ENCODE data around the gene MRPL48.
"Not testable (repeated sequence)": the region's sequence is repeated elsewhere in the genome, so short reads cannot be mapped to it uniquely, and the experiment has no call there.

Gene MRPL48
- total RNA-seq, result 11.1 to 14.3 (median 13.1) reads per million in 3 donors

DNA sequence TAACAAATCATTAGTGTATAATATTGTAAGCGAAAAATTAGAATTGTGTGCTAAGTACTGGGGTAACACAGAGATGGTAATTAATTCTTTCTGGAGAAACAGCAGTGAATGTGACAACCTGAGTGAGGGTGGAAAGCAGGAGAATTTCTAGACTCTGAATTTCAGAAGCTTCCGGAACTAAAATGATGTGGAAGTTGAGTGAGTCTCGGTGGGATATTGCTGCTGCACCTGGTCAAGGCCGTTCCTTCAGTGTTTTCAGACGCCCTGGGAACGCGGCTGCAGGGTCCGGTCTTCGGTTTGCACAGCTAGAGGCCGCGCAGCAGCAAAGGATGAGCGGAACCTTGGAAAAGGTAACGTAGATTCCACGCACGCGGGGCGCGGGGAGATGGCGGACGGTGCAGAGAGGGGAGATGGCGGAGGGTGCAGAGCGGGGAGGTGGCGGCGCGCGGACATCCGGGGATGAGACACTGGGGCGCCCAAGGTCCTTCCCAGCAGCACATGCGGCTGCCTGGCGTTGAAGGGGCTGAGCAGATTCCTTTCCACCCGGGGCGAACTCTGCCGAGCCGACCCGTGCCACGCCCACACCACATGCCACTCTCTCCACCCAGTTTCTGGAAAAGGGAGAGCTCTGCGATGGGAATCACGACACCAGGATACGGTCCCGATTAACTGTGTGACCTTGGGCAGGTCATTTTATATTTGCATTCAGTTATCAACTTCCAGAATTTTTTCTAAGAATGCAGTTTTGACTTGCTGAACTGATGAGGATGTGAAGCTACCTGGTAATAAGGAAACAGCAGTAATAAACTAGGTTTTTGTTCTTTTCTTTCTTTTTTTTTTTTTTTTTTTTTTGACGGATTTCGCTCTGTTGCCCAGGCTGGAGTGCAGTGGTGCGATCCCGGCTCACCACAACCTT lies at the start of gene MRPL48:
MRPL48 (plus strand) TSS at position 232 of the 916 bp plus-strand sequence; CDS start at position 330, 98 bp downstream.
- no peaks in the 10 kb centered on the region for H3K27me3 ChIP-seq (replicated peaks; ENCODE audit: control insufficient read depth, insufficient read depth, low read length, poor library complexity, severe bottlenecking)
- H3K4me3 ChIP-seq (ENCODE audit: insufficient read depth, low read depth, low read length, poor library complexity, severe bottlenecking), result peak within 1 kb of the TSS; percentile 100
- peak within 1 kb of the TSS; percentile 86 for H3K27ac ChIP-seq (ENCODE audit: insufficient read depth, low read length, poor library complexity, severe bottlenecking)
- no peaks in the 10 kb centered on the region for H3K9me3 ChIP-seq (ENCODE audit: control insufficient read depth, low read length)
- DNase-seq, result peak; percentile 67 to 76 (median 73)
- peaks cover 7% of the 10 kb centered on the region for H3K4me1 ChIP-seq (ENCODE audit: control insufficient read depth, insufficient read depth, low read length, poor library complexity, severe bottlenecking)
- no peaks in the 10 kb centered on the region for H3K36me3 ChIP-seq (ENCODE audit: control insufficient read depth, insufficient read depth, low read length)

DNA sequence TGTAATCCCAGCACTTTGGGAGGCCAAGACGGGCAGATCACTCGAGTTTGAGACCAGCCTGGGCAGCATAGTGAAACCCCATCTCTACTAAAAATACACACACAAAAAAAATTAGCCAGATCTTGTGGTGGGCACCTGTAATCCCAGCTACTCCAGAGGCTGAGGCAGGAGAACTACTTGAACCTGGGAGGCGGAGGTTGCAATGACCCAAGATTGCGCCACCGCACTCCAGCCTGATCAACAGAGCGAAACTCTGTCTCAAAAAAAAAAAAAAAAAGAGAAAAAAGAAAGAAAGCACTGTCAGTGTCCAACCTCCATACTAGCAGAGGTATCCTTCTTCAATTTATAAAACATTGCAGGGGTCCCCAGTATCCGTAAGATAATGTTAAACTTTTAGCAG lies 44.6 kb upstream of the MRPL48 start:
- Histone ChIP-seq H3K4me3 (ENCODE audit: insufficient read depth, low read depth, low read length, poor library complexity, severe bottlenecking) (no peak overlapping the region), H3K36me3 (ENCODE audit: control insufficient read depth, insufficient read depth, low read length) (no peaks in the 10 kb centered on the region), H3K27me3 (replicated peaks; ENCODE audit: control insufficient read depth, insufficient read depth, low read length, poor library complexity, severe bottlenecking) (no peaks in the 10 kb centered on the region), H3K9me3 (ENCODE audit: control insufficient read depth, low read length) (no peaks in the 10 kb centered on the region), H3K27ac (ENCODE audit: insufficient read depth, low read length, poor library complexity, severe bottlenecking) (no peak overlapping the region), H3K4me1 (ENCODE audit: control insufficient read depth, insufficient read depth, low read length, poor library complexity, severe bottlenecking) (no peaks in the 10 kb centered on the region)
- no peak for DNase-seq

DNA sequence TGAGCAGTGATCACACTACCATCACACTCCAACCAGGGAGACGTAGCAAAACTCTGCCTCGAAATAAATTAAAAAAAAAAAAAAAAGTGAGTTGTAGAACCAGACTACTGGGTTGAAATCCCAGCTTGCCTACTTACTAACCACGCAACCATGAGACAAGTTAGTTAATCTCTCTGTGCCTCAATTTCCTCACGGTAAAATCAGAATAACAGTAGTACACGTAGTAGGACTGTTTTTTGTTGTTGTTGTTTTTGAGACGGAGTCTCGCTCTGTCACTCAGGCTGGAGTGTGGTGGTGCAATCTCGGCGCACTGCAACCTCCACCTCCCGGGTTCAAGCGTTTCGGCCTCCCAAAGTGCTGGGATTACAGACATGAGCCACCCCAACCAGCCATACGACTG lies 41.0 kb upstream of the MRPL48 start:
- no peak overlapping the region for H3K27ac ChIP-seq (ENCODE audit: insufficient read depth, low read length, poor library complexity, severe bottlenecking)
- no peak for DNase-seq
- H3K9me3 ChIP-seq (ENCODE audit: control insufficient read depth, low read length), result no peaks in the 10 kb centered on the region
- H3K4me1 ChIP-seq (ENCODE audit: control insufficient read depth, insufficient read depth, low read length, poor library complexity, severe bottlenecking), result peaks cover under 1% of the 10 kb centered on the region
- no peaks in the 10 kb centered on the region for H3K27me3 ChIP-seq (replicated peaks; ENCODE audit: control insufficient read depth, insufficient read depth, low read length, poor library complexity, severe bottlenecking)
- H3K36me3 ChIP-seq (ENCODE audit: control insufficient read depth, insufficient read depth, low read length), result no peaks in the 10 kb centered on the region
- no peak overlapping the region for H3K4me3 ChIP-seq (ENCODE audit: insufficient read depth, low read depth, low read length, poor library complexity, severe bottlenecking)

GRCh38 chr11:73747762-73748161 lies 39.9 kb upstream of the MRPL48 start:
- Histone ChIP-seq H3K27ac (ENCODE audit: insufficient read depth, low read length, poor library complexity, severe bottlenecking) (no peak overlapping the region), H3K4me1 (ENCODE audit: control insufficient read depth, insufficient read depth, low read length, poor library complexity, severe bottlenecking) (peaks cover 9% of the 10 kb centered on the region), H3K4me3 (ENCODE audit: insufficient read depth, low read depth, low read length, poor library complexity, severe bottlenecking) (no peak overlapping the region), H3K27me3 (replicated peaks; ENCODE audit: control insufficient read depth, insufficient read depth, low read length, poor library complexity, severe bottlenecking) (no peaks in the 10 kb centered on the region), H3K9me3 (ENCODE audit: control insufficient read depth, low read length) (no peaks in the 10 kb centered on the region), H3K36me3 (ENCODE audit: control insufficient read depth, insufficient read depth, low read length) (no peaks in the 10 kb centered on the region)
- DNase-seq, result no peak

DNA sequence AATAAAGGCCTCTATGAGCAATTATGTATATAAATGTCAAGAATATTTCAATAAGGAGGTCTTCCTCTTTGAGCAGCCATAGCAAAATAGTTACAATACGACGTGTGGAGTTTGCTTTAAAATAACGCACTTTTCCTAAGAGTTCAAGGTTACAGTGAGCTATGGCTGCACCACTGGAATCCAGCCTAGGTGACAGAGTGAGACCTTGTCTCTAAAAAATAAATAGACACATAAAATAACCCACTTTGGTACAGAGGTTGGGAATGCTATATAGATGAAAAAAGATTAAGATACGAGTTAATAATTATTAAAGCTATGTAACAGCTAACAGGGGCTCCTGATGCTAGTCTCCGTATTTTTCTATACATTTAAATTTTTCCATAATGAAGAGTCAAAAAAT lies 39.4 kb upstream of the MRPL48 start:
- no peak overlapping the region for H3K27ac ChIP-seq (ENCODE audit: insufficient read depth, low read length, poor library complexity, severe bottlenecking)
- no peak for DNase-seq
- no peak overlapping the region for H3K4me3 ChIP-seq (ENCODE audit: insufficient read depth, low read depth, low read length, poor library complexity, severe bottlenecking)
- H3K27me3 ChIP-seq (replicated peaks; ENCODE audit: control insufficient read depth, insufficient read depth, low read length, poor library complexity, severe bottlenecking), result no peaks in the 10 kb centered on the region
- no peaks in the 10 kb centered on the region for H3K9me3 ChIP-seq (ENCODE audit: control insufficient read depth, low read length)
- H3K36me3 ChIP-seq (ENCODE audit: control insufficient read depth, insufficient read depth, low read length), result no peaks in the 10 kb centered on the region
- H3K4me1 ChIP-seq (ENCODE audit: control insufficient read depth, insufficient read depth, low read length, poor library complexity, severe bottlenecking), result peaks cover 9% of the 10 kb centered on the region

GRCh38 chr11:73749118-73749517 lies 38.6 kb upstream of the MRPL48 start:
- Histone ChIP-seq H3K36me3 (ENCODE audit: control insufficient read depth, insufficient read depth, low read length) (no peaks in the 10 kb centered on the region), H3K4me3 (ENCODE audit: insufficient read depth, low read depth, low read length, poor library complexity, severe bottlenecking) (no peak overlapping the region), H3K27me3 (replicated peaks; ENCODE audit: control insufficient read depth, insufficient read depth, low read length, poor library complexity, severe bottlenecking) (no peaks in the 10 kb centered on the region), H3K9me3 (ENCODE audit: control insufficient read depth, low read length) (no peaks in the 10 kb centered on the region), H3K4me1 (ENCODE audit: control insufficient read depth, insufficient read depth, low read length, poor library complexity, severe bottlenecking) (peaks cover 9% of the 10 kb centered on the region), H3K27ac (ENCODE audit: insufficient read depth, low read length, poor library complexity, severe bottlenecking) (no peak overlapping the region)
- no peak for DNase-seq

- no peak for DNase-seq
- H3K9me3 ChIP-seq (ENCODE audit: control insufficient read depth, low read length), result no peaks in the 10 kb centered on the region
- H3K36me3 ChIP-seq (ENCODE audit: control insufficient read depth, insufficient read depth, low read length), result no peaks in the 10 kb centered on the region
- H3K27ac ChIP-seq (ENCODE audit: insufficient read depth, low read length, poor library complexity, severe bottlenecking), result no peak overlapping the region
- H3K27me3 ChIP-seq (replicated peaks; ENCODE audit: control insufficient read depth, insufficient read depth, low read length, poor library complexity, severe bottlenecking), result no peaks in the 10 kb centered on the region
- no peak overlapping the region for H3K4me3 ChIP-seq (ENCODE audit: insufficient read depth, low read depth, low read length, poor library complexity, severe bottlenecking)
- H3K4me1 ChIP-seq (ENCODE audit: control insufficient read depth, insufficient read depth, low read length, poor library complexity, severe bottlenecking), result peaks cover 9% of the 10 kb centered on the region
Observed at GRCh38 chr11:73750228-73750627, 37.4 kb upstream of the MRPL48 start.

- H3K4me1 ChIP-seq (ENCODE audit: control insufficient read depth, insufficient read depth, low read length, poor library complexity, severe bottlenecking); H3K4me3 ChIP-seq (ENCODE audit: insufficient read depth, low read depth, low read length, poor library complexity, severe bottlenecking); H3K27me3 ChIP-seq (replicated peaks; ENCODE audit: control insufficient read depth, insufficient read depth, low read length, poor library complexity, severe bottlenecking); DNase-seq; H3K36me3 ChIP-seq (ENCODE audit: control insufficient read depth, insufficient read depth, low read length); H3K9me3 ChIP-seq (ENCODE audit: control insufficient read depth, low read length); H3K27ac ChIP-seq (ENCODE audit: insufficient read depth, low read length, poor library complexity, severe bottlenecking): not testable (repeated sequence)
Observed at GRCh38 chr11:73750862-73751261, 36.8 kb upstream of the MRPL48 start.

DNA sequence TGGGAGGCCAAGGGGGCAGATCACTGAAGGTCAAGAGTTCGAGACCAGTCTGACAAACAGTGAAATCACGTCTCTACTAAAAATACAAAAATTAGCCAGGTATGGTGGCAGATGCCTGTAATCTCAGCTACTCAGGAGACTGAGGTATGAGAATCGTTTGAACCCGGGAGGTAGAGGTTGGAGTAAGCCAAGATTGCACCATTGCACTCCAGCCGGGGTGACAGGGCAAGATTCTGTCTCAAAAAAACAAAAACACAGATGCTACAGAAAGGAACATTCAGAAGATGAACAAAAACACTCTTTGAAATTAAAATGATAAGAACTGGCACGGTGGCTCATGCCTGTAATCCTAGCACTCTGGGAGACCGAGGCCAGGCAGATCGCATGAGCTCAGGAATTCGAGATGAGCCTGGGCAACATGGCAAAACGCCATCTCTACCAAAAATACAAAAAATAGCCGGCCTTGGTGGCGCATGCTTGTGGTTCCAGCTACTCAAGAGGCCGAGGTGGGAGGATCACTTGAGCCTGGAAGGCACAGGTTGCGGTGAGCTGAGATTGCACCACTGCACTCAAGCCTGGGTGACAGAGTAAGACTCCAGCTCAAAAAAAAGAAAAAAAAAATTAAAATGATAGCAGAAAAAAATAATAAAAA lies 35.3 kb upstream of the MRPL48 start:
- DNase-seq, result no peak

DNA sequence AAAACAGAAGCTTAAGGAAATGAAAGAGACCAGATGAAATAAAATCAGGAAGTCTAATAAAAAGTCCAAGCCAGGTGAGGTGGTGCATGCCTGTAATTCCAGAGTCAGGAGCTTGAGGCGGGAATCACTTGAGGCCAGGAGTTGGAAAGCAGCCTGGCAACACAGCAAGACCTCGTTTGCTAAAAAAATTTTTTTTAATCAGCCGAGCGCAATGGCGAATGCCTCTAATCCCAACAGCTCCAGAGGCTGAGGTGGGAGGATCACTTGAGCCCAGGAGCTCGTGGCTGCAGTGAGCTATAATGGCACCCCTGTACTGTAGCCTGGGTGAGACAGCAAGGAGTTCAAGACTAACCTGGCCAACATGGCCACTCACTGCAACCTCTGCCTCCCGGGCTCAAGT lies 34.8 kb upstream of the MRPL48 start:
- H3K9me3 ChIP-seq (ENCODE audit: control insufficient read depth, low read length), result no peaks in the 10 kb centered on the region
- no peak for DNase-seq
- no peaks in the 10 kb centered on the region for H3K27me3 ChIP-seq (replicated peaks; ENCODE audit: control insufficient read depth, insufficient read depth, low read length, poor library complexity, severe bottlenecking)
- H3K36me3 ChIP-seq (ENCODE audit: control insufficient read depth, insufficient read depth, low read length), result no peaks in the 10 kb centered on the region
- H3K27ac ChIP-seq (ENCODE audit: insufficient read depth, low read length, poor library complexity, severe bottlenecking), result no peak overlapping the region
- H3K4me1 ChIP-seq (ENCODE audit: control insufficient read depth, insufficient read depth, low read length, poor library complexity, severe bottlenecking), result peaks cover 9% of the 10 kb centered on the region
- H3K4me3 ChIP-seq (ENCODE audit: insufficient read depth, low read depth, low read length, poor library complexity, severe bottlenecking), result no peak overlapping the region

More for the DNA sequence above, 35.3 kb upstream of the MRPL48 start:
- Histone ChIP-seq H3K27ac (ENCODE audit: insufficient read depth, low read length, poor library complexity, severe bottlenecking) (no peak overlapping the region), H3K9me3 (ENCODE audit: control insufficient read depth, low read length) (no peaks in the 10 kb centered on the region), H3K36me3 (ENCODE audit: control insufficient read depth, insufficient read depth, low read length) (no peaks in the 10 kb centered on the region), H3K4me1 (ENCODE audit: control insufficient read depth, insufficient read depth, low read length, poor library complexity, severe bottlenecking) (peaks cover 9% of the 10 kb centered on the region), H3K27me3 (replicated peaks; ENCODE audit: control insufficient read depth, insufficient read depth, low read length, poor library complexity, severe bottlenecking) (no peaks in the 10 kb centered on the region), H3K4me3 (ENCODE audit: insufficient read depth, low read depth, low read length, poor library complexity, severe bottlenecking) (no peak overlapping the region)

Measured in effector memory CD4-positive, alpha-beta T cell (primary cell).